ENCODE measurements around the gene KRTAP19-7.

The KRTAP19-7 gene

GRCh38 chr21:30561264-30561895 is at the start of gene KRTAP19-7:
Gene KRTAP19-7, minus strand, starts transcription at chr21:30561314. Its CDS starts 25 bp downstream, at chr21:30561289.
- no peak for DNase-seq

DNA sequence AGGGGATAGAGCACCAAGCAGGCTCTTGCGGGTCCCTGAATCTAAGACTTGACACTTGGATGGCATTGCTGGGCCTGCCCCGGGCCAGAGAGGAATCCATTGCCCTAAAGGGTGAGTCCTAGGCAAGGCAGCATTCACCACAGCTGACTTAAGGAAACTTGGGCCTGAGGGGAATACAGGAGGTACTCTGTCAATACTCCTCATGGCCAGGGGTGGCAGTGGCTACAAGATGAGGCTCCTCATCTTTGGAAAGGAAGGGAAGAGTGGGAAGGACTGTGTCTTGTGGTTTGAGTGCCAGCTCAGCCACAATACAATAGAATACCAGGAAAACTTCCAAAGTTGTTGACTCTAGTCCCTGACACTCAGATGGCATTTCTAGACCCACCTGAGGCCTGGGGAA is 44.9 kb upstream of the KRTAP19-7 start:
- no peak for DNase-seq

- DNase-seq = no peak
These were observed 39.7 kb upstream of the KRTAP19-7 start, which contains the start of gene KRTAP22-1 for GRCh38 chr21:30600787-30601186. Gene KRTAP22-1, plus strand, starts transcription at chr21:30601087.

DNA sequence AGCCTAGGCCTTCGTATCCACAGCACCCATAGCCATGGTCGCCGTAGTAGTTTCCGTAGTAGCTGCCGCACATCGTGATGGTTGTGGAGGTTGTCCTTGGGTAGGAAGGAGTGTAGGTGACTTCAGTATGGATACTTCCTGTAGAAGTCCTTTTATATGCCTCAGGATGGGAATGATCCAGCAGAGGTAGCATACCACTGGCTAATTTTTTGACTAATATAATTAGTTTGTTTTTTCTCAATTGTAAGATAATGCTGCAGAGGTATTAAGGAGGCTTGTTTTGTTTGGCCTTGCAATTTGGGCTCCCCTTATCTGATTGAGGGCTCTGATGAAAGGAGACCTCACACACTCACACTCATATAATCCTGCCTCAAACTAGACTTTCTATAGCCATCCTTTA is 37.7 kb upstream of the KRTAP19-7 start, which contains the start of gene KRTAP6-2:
KRTAP6-2 (minus strand) TSS at position 101 of the 400 bp plus-strand sequence; CDS start at position 73, 28 bp downstream.
- DNase-seq = no peak

GRCh38 chr21:30592140-30592539 is 31.0 kb upstream of the KRTAP19-7 start, which contains the start of gene KRTAP6-3:
Gene KRTAP6-3, plus strand, starts transcription at chr21:30592440. Its CDS starts 6 bp downstream, at chr21:30592446.
- no peak for DNase-seq

DNA sequence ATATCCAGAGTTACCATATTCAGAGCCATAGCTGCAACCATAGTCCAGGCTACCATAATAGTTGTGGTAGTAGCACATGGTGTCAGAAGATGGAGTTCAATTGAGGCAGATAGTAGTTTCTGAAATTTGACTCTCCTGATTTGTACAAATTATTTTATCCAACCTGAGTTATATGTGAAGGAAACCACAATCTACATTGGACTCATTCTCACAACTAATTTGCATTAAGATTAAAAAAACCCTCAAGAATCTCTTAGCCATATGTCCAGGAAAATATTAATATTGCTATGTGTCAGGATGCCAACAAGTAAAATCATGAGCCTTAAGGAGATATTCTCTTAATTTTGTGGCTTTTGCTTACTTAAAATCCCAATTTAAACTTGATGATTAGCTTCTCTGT is 29.2 kb upstream of the KRTAP19-7 start, which contains the start of gene KRTAP22-2:
KRTAP22-2 (minus strand) TSS at position 101 of the 400 bp plus-strand sequence.
- no peak for DNase-seq

DNA sequence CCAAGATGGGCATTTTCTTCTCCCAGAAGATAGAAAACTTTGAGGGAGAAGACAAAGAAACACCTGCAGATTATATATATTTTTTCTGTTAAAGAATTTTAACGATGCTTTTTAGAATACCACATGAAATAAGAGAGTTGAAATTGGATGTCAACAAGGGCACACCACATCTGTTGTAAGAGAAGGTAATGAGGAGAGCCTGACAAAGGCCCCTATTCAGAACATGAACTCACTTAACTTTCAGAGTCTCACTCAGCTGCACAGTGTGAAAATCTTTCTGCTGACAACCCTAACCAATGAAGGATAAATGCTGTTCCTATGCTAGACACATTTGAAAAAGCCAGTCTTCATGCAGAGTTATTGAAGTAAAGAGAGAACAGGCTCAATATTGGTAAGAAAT is 21.8 kb upstream of the KRTAP19-7 start:
- no peak for DNase-seq

GRCh38 chr21:30580132-30580531 is 19.0 kb upstream of the KRTAP19-7 start:
- no peak for DNase-seq

DNA sequence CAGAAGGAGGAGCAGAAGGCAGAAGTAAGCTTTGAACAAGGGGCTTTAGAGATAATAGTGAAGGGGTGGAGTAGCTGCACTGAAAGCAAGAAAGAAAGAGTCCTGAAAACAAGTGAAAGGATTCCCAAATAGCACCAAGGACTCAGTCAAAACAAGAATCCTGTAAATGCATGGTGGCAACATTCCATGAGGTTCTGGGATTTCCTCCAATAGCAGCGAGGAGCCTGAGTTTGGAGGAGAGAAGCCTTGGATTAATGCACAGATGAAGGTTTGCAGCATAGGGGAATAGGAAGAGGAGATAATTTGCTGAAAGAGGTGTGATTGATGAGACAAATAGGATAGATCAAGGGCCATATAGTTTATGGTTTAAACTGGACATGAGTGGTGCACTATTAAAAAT is 18.2 kb upstream of the KRTAP19-7 start:
- no peak for DNase-seq

DNA sequence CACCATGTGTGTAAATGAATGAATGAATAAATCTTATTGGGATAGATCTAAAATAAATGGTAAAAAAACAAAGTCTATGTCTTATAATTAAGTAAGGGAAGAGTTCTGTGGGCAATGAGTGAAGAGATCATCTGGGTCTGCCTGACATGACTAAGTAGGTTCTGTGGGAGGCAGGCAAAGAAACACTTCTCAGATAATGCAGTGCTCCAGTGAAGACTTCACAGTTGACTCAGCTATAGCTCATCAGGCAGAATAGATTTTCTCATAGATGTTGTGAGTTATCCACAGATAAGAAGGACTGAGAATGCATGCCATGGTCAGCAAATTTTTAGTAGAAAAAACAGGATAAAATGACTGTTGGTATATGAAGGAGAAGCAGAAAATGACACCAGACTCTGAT is 16.7 kb upstream of the KRTAP19-7 start:
- DNase-seq = no peak

DNA sequence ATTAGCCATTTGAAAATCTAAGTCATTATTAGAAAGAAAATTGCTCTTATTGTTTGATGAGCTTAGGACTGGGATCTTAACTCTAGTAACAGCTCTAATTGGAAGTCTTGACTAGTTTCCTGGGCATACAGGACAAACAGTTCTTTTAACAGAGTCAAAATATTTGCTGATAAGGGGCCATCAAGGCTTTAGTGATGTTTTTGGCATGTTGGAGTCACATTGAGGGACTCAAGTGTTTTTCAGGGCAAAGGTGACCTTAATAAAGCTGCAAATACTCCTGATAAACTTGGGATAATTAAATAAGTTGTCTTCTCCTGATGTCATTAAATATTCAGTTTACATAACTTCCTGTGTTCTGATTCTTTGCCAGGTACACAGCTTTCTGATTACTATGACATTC is 6.5 kb upstream of the KRTAP19-7 start:
- no peak for DNase-seq

GRCh38 chr21:30563630-30564029 is 2.5 kb upstream of the KRTAP19-7 start:
- no peak for DNase-seq

- DNase-seq = no peak
These were observed 2.0 kb upstream of the KRTAP19-7 start for GRCh38 chr21:30563072-30563471.

DNA sequence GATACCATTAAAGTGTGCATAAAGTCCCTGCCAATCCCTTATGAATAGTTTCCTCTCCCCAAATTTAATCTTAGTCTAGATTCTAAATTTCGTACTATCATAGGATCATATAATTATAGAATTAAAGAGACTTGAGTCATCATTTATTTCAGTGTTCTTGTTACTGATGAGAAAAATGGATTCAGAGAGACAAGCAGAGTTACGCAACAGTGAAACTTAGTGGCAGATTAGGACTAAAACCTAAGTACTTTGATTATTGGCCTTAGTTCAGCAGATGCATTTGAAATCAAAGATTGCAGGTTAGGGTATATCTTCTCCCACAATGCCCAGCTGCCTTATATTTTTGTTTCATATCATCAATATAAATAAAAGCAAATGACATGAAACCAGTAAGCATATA is 843 bp upstream of the KRTAP19-7 start:
- DNase-seq = no peak

GRCh38 chr21:30555095-30555494 is 6.0 kb downstream of the KRTAP19-7 start:
- DNase-seq = no peak

DNA sequence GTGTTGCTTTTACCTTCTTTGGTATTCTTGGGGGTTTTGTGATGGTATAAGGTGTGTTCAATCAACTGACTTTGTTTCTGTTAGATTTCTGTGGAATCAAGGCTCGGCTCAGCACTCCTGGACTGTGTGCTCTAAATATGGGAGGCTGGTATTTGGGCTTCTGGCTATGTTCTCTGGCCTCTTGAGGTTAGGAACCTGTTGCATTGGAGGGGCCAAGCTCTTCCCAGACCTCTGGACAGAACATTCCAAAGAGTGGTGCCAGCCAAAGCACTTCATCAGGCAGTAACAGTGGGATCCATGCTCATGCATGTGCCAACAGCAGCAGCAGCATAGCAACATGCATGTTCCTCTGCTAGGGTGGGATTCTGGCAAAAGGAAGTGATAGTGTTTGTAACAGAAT is 8.3 kb downstream of the KRTAP19-7 start:
- no peak for DNase-seq

GRCh38 chr21:30541764-30542163 is 19.4 kb downstream of the KRTAP19-7 start, which contains the start of gene KRTAP19-6:
Gene KRTAP19-6, minus strand, starts transcription at chr21:30541864. Its CDS starts 31 bp downstream, at chr21:30541833.
- no peak for DNase-seq

- no peak for DNase-seq
These were observed 42.2 kb downstream of the KRTAP19-7 start for GRCh38 chr21:30518876-30519275.

GRCh38 chr21:30515681-30516080 is 45.4 kb downstream of the KRTAP19-7 start:
- no peak for DNase-seq
